Bronchus fibroblast of lung (primary cell): Measurements from ENCODE around the gene TYW1B. TPM values are rescaled to one million over a fixed set of nuclear protein-coding genes. Genes with fewer than 3 reads are reported as not detected.

Experiments used
- total RNA-seq: library from RNA; depleted of rRNA; stranded (reverse); fragments of >200 nt; gene quantifications from 2 replicates; pipeline ENCODE4 v1.2.3, GENCODE V29; 2015

Gene TYW1B, protein sequence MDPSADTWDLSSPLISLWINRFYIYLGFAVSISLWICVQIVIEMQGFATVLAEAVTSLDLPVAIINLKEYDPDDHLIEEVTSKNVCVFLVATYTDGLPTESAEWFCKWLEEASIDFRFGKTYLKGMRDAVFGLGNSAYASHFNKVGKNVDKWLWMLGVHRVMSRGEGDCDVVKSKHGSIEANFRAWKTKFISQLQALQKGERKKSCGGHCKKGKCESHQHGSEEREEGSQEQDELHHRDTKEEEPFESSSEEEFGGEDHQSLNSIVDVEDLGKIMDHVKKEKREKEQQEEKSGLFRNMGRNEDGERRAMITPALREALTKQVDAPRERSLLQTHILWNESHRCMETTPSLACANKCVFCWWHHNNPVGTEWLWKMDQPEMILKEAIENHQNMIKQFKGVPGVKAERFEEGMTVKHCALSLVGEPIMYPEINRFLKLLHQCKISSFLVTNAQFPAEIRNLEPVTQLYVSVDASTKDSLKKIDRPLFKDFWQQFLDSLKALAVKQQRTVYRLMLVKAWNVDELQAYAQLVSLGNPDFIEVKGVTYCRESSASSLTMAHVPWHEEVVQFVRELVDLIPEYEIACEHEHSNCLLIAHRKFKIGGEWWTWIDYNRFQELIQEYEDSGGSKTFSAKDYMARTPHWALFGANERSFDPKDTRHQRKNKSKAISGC
- total RNA-seq = 0.30 and 0.67 TPM in 2 replicates

DNA sequence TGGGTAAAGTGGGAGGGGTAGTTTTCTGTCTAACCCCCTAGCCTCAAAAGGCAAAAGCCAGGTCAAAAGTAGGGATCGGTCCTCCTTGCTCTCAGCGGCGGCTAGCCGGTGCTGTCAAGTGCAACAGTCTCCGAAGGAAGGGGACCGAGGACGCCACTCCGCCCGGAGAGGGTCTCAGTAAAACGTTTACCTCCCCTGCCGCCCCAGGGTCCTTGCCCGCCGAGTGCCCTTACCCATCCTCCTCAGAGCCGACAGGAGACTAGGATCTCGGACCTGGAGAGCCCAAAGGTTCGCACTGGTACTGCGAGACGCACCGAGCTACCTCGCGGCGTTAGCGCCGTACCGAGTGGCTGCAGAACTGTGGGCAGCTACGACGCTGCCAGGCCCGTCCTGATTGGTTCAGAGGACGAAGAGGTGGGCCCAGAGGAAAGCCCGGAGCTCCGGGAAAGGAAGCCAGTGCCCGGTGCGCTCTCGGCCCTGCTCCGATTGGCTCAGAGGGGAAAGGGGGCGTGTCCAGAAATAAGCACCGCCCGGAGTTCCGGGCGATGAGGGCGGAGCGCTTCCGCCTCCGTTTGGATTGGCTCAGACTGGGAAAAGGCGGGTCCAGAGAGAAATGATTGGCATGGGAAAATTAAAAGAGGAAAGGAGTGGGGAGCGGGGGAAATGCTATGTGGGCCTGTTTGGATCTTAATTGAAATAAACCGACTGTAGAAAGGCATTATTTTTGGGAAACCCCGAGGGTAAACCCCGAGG, at the start of gene TYW1B:
Gene TYW1B (minus strand): TSS at position 362 of the 753 bp plus-strand sequence. CDS start 125 bp downstream, at position 237.

Other genes starting within 250 kb of the TYW1B start
- gene POM121, start 96.9 kb upstream of the TYW1B start, total RNA-seq = 7.9 TPM in 2 replicates
- gene TRIM74, start 141.3 kb upstream of the TYW1B start, total RNA-seq = under 0.01 TPM in 1 of 2 replicates, not detected in the other
- not detected in 2 replicates for gene SPDYE8, start 201.6 kb upstream of the TYW1B start, total RNA-seq
- not detected in 2 replicates for gene SPDYE11, start 229.7 kb upstream of the TYW1B start, total RNA-seq